Activated CD4-positive, alpha-beta T cell treated with anti-CD3 and anti-CD28 coated beads, Interleukin-2, amount 10 ng/mL, durations not matched to agents 7 days and 5 days (primary cell): ENCODE results near the gene RXFP4. TPM values are rescaled to one million over a fixed set of nuclear protein-coding genes. Genes with fewer than 3 reads are reported as not detected.
"Not testable (repeated sequence)": the region's sequence is repeated elsewhere in the genome, so short reads cannot be mapped to it uniquely, and the experiment has no call there.

Source experiments
- CTCF ChIA-PET: fragments of 350-600 bp; sonication (Branson Sonifier 250); formaldehyde crosslinking; loops from one replicate; lab custom pipeline; 2021; ENCODE audit warnings: antibody characterized with exemption; lab: Charles Lee
- POLR2A ChIA-PET: fragments of 350-600 bp; sonication (Branson Sonifier 250); formaldehyde crosslinking; loops from one replicate; lab custom pipeline; 2021; ENCODE audit warnings: antibody characterized with exemption; lab: Charles Lee
- DNase-seq: peaks from one replicate; pipeline ENCODE4 v3.0.0-alpha.2; 2020
- H3K27ac Mint-ChIP-seq: one replicate; pipeline ENCODE4 v1.8.0; 2021; ENCODE audit warnings: mild to moderate bottlenecking, moderate library complexity, mixed read lengths
- H3K27me3 Mint-ChIP-seq: one replicate; pipeline ENCODE4 v1.8.0; 2021; ENCODE audit warnings: mixed read lengths
- H3K36me3 Mint-ChIP-seq: one replicate; pipeline ENCODE4 v1.8.0; 2021; ENCODE audit warnings: low read depth, mixed read lengths
- H3K4me1 Mint-ChIP-seq: one replicate; pipeline ENCODE4 v1.8.0; 2021; ENCODE audit warnings: mixed read lengths
- H3K4me3 Mint-ChIP-seq: one replicate; pipeline ENCODE4 v1.8.0; 2021; ENCODE audit warnings: mild to moderate bottlenecking, moderate library complexity, mixed read lengths
- H3K9me3 Mint-ChIP-seq: one replicate; pipeline ENCODE4 v1.8.0; 2021; ENCODE audit warnings: mixed read lengths
- total RNA-seq, 2 experiments: library from RNA; stranded (reverse); gene quantifications; one replicate each; pipeline ENCODE4 v1.2.3, GENCODE V29; 2021

The RXFP4 gene
- total RNA-seq = not detected

DNA sequence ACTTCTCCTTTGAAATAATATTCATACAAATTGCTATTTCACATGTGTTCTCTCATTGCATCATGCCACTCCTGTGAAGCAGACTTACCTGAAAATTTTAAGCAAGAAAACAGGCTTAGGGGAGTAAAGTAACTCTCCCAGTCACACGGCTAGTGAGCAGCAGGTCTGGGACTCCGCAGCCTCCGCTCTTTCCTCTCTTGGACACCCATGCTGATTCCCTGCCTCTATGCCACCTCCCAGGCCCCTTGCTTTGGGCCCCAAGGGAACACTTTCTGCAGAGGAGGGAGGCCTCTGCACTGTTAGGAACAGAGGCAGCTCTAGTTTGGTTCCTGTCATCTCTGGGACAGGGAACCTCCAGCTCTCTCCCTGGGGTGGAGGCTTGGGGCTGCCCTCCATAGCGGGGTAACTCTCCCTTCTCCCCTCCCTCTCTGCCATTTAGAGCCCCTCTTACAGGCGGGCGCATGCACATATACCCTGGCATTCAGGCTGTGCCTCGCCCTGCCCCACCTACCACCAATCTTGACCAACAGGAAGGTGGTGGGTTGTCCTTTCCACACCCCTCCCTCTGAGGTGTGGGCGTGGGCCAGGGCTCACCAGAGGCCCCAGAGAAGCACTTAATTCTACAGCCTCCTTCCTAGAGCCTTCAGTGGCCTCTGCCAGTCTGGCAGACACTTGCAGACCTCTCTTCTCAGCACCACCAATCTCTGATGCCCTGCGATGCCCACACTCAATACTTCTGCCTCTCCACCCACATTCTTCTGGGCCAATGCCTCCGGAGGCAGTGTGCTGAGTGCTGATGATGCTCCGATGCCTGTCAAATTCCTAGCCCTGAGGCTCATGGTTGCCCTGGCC is at the start of gene RXFP4:
Gene RXFP4 (plus strand): TSS at position 646 of the 852 bp plus-strand sequence. CDS start 72 bp downstream, at position 718.
- Mint-ChIP-seq H3K4me1 (peaks cover 51% of the 10 kb centered on the region), H3K36me3 (peaks cover 11% of the 10 kb centered on the region), H3K9me3 (no peaks in the 10 kb centered on the region), H3K27me3 (no peaks in the 10 kb centered on the region), H3K4me3 (no peak within 1 kb of the TSS), H3K27ac (peak within 1 kb of the TSS; percentile 80)
- ChIA-PET POLR2A (no interaction called here), CTCF (interaction anchor here (1.0 to 5.7 kb wide), 4 partner anchors 10 to 125 kb away, joined by 3 to 33 read pairs (median 4); no protein-coding TSS in a partner anchor)
- DNase-seq = no peak

DNA sequence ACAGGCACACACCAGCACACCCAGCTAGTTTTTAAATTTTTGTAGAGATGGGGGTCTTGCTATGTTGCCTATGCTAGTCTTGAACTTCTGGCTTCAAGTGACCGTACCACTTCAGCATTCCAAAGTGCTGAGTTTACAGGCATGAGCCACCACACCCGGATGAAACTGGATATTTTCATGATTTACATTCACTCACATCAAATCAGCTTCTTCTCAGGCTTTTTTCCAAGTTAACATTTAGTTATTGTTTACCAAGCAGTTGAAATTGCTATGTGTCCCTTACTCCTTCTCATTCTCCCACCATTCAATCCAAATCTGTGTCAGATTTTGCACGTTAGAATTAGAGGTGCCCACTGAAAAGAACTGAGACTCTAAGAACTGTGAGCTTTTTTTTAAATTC is 48.6 kb upstream of the RXFP4 start:
- Mint-ChIP-seq H3K4me3 (no peak overlapping the region), H3K27me3 (no peaks in the 10 kb centered on the region), H3K4me1 (peaks cover 18% of the 10 kb centered on the region), H3K27ac (no peak overlapping the region), H3K9me3 (no peaks in the 10 kb centered on the region), H3K36me3 (peaks cover 12% of the 10 kb centered on the region)
- POLR2A ChIA-PET = no interaction called here
- CTCF ChIA-PET = interaction anchor here (0.8 to 1.6 kb wide), 4 partner anchors 12 to 32 kb away, joined by 3 to 5 read pairs (median 3); no protein-coding TSS in a partner anchor
- no peak for DNase-seq

DNA sequence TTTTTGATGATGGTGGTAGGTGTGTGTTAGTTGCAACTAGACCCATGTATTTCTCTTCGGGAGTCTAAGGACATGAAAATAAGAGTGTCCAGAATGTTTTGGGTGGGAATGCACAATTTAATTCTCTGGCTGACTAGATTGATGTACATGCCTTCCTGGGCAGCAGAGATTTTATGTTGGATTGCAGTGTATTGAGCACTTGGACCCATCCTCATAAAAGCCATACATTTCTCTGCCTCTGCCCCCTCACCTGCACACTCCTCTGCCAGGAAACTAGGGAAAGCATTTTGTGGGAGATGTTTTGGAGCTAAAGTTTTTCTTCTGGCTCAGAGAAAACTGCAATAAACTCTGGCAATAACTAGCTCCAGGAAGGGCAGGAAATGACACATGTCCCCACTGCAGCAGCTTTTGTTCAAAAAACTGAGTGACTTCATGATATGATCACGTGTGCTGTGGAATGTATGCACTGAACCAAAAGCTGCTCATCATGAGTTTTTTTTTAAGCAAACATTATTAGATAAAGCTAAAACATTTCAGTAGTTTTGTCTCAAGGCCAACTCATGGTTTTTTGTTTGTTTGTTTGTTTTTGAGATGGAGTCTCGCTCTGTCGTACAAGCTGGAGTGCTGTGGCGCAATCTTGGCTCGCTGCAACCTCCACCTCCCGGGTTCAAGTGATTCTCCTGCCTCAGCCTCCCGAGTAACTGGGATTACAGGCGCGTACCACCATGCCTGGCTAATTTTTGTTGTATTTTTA is 47.9 kb upstream of the RXFP4 start:
- Mint-ChIP-seq H3K36me3 (peaks cover 14% of the 10 kb centered on the region), H3K27ac (peak overlapping the region; percentile 83), H3K4me1 (peaks cover 19% of the 10 kb centered on the region), H3K27me3 (no peaks in the 10 kb centered on the region), H3K9me3 (no peaks in the 10 kb centered on the region), H3K4me3 (no peak overlapping the region)
- POLR2A ChIA-PET = interaction anchor here (0.5 to 0.6 kb wide), 3 partner anchors 78 to 938 kb away, joined by 3 to 5 read pairs (median 4); partner anchors contain the start of gene PBXIP1
- DNase-seq = peak; percentile 56
- CTCF ChIA-PET = interaction anchor here (0.7 to 1.6 kb wide), 5 partner anchors 11 to 32 kb away, joined by 3 to 5 read pairs (median 3); no protein-coding TSS in a partner anchor

GRCh38 chr1:155895617-155896016 is 45.8 kb upstream of the RXFP4 start:
- H3K36me3 Mint-ChIP-seq = peaks cover 32% of the 10 kb centered on the region
- not testable (repeated sequence) for H3K9me3 Mint-ChIP-seq, H3K4me3 Mint-ChIP-seq, H3K27me3 Mint-ChIP-seq, H3K27ac Mint-ChIP-seq, DNase-seq
- ChIA-PET CTCF (interaction anchor here (1.5 kb wide), 1 partner anchor 72 kb away, joined by 4 read pairs; no protein-coding TSS in a partner anchor), POLR2A (interaction anchor here (0.7 kb wide), 2 partner anchors 24 to 75 kb away, joined by 3 to 4 read pairs; no protein-coding TSS in a partner anchor)
- peaks cover 19% of the 10 kb centered on the region for H3K4me1 Mint-ChIP-seq

DNA sequence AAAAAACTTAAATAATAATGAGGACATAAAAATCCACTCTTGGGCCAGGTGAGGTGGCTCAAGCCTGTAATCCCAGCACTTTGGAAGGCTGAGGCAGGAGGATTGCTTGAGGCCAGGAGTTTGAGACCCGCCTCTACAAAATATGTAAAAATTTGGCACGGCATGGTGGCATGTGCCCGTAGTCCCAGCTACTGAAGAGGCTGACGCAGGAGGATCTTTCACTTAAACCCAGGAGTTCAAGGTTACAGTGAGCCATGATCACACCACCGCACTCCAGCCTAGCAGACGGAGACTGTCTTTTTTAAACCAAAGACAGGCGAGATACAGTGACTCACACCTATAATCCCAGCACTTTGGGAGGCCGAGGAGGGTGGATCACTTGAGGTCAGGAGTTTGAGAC is 45.0 kb upstream of the RXFP4 start:
- POLR2A ChIA-PET, H3K4me3 Mint-ChIP-seq, H3K9me3 Mint-ChIP-seq, H3K27ac Mint-ChIP-seq, H3K27me3 Mint-ChIP-seq, CTCF ChIA-PET, DNase-seq: not testable (repeated sequence)
- H3K4me1 Mint-ChIP-seq = peaks cover 19% of the 10 kb centered on the region
- peaks cover 37% of the 10 kb centered on the region for H3K36me3 Mint-ChIP-seq

GRCh38 chr1:155897746-155898145 is 43.7 kb upstream of the RXFP4 start:
- Mint-ChIP-seq H3K27ac (no peak overlapping the region), H3K36me3 (peaks cover 40% of the 10 kb centered on the region), H3K4me3 (no peak overlapping the region), H3K27me3 (no peaks in the 10 kb centered on the region), H3K9me3 (no peaks in the 10 kb centered on the region), H3K4me1 (peaks cover 18% of the 10 kb centered on the region)
- no peak for DNase-seq
- CTCF ChIA-PET = interaction anchor here (1.2 kb wide), 1 partner anchor 50 kb away, joined by 3 read pairs; no protein-coding TSS in a partner anchor
- POLR2A ChIA-PET = interaction anchor here (0.8 kb wide), 1 partner anchor 91 kb away, joined by 3 read pairs; no protein-coding TSS in a partner anchor

GRCh38 chr1:155898888-155899287 is 42.5 kb upstream of the RXFP4 start:
- POLR2A ChIA-PET = no interaction called here
- no peaks in the 10 kb centered on the region for H3K9me3 Mint-ChIP-seq
- H3K27ac Mint-ChIP-seq = no peak overlapping the region
- H3K4me1 Mint-ChIP-seq = peaks cover 7% of the 10 kb centered on the region
- peaks cover 40% of the 10 kb centered on the region for H3K36me3 Mint-ChIP-seq
- DNase-seq = no peak
- no peak overlapping the region for H3K4me3 Mint-ChIP-seq
- no peaks in the 10 kb centered on the region for H3K27me3 Mint-ChIP-seq
- CTCF ChIA-PET = interaction anchor here (1.2 kb wide), 1 partner anchor 51 kb away, joined by 3 read pairs; no protein-coding TSS in a partner anchor

GRCh38 chr1:155899683-155900082 is 41.8 kb upstream of the RXFP4 start:
- ChIA-PET CTCF (interaction anchor here (0.6 to 1.1 kb wide), 2 partner anchors 8 to 166 kb away, joined by 3 to 4 read pairs; no protein-coding TSS in a partner anchor), POLR2A (no interaction called here)
- no peak for DNase-seq
- H3K27me3 Mint-ChIP-seq = no peaks in the 10 kb centered on the region
- H3K9me3 Mint-ChIP-seq = no peaks in the 10 kb centered on the region
- H3K36me3 Mint-ChIP-seq = peaks cover 47% of the 10 kb centered on the region
- H3K27ac Mint-ChIP-seq = no peak overlapping the region
- H3K4me3 Mint-ChIP-seq = no peak overlapping the region
- H3K4me1 Mint-ChIP-seq = peaks cover 7% of the 10 kb centered on the region

GRCh38 chr1:155900161-155900560 is 41.3 kb upstream of the RXFP4 start:
- peaks cover 48% of the 10 kb centered on the region for H3K36me3 Mint-ChIP-seq
- POLR2A ChIA-PET = no interaction called here
- no peak overlapping the region for H3K27ac Mint-ChIP-seq

GRCh38 chr1:155904261-155904660 is 37.2 kb upstream of the RXFP4 start:
- Mint-ChIP-seq H3K4me1 (peaks cover 9% of the 10 kb centered on the region), H3K36me3 (peaks cover 41% of the 10 kb centered on the region), H3K9me3 (no peaks in the 10 kb centered on the region), H3K27me3 (no peaks in the 10 kb centered on the region), H3K4me3 (no peak overlapping the region), H3K27ac (no peak overlapping the region)
- ChIA-PET POLR2A (no interaction called here), CTCF (interaction anchor here (0.8 to 1.6 kb wide), 6 partner anchors 11 to 653 kb away, joined by 3 to 5 read pairs (median 3); no protein-coding TSS in a partner anchor)
- DNase-seq = no peak

More at GRCh38 chr1:155900161-155900560, 41.3 kb upstream of the RXFP4 start:
- Mint-ChIP-seq H3K9me3 (no peaks in the 10 kb centered on the region), H3K27me3 (no peaks in the 10 kb centered on the region), H3K4me1 (peaks cover 7% of the 10 kb centered on the region), H3K4me3 (no peak overlapping the region)
- CTCF ChIA-PET = interaction anchor here (0.6 to 1.1 kb wide), 2 partner anchors 9 to 166 kb away, joined by 3 to 4 read pairs; no protein-coding TSS in a partner anchor
- DNase-seq = no peak

GRCh38 chr1:155909894-155910293 is 31.5 kb upstream of the RXFP4 start:
- H3K27ac Mint-ChIP-seq = peak overlapping the region; percentile 95
- H3K4me3 Mint-ChIP-seq = peak overlapping the region; percentile 98
- ChIA-PET POLR2A (no interaction called here), CTCF (interaction anchor here (0.6 kb wide), 1 partner anchor 130 kb away, joined by 4 read pairs; no protein-coding TSS in a partner anchor)
- no peaks in the 10 kb centered on the region for H3K9me3 Mint-ChIP-seq
- no peaks in the 10 kb centered on the region for H3K27me3 Mint-ChIP-seq
- H3K36me3 Mint-ChIP-seq = peaks cover 44% of the 10 kb centered on the region
- no peak for DNase-seq
- peaks cover 30% of the 10 kb centered on the region for H3K4me1 Mint-ChIP-seq

DNA sequence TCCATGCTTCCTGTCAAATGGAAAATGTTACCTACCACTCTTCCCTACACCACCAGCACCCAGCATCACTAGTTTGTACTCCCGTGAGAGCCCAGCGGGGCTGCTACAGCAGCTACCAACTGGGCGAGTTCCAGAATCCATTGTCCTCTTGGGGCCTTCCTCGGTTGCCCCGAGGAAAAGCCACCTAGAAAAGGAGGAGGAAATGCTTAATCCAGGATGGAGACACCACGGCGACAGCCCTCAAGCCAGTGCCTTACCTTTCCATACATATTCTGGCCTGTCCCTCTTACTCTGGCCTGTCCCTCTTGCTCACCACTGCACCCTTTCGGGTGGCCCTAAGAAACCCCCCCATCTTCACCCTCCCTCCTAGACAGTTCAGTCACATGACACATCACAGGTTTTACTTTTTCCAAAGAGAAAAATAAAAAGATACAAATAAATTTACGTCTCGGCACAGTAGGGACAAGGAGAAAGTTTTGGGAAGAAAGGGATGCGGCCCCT is 30.8 kb upstream of the RXFP4 start:
- H3K9me3 Mint-ChIP-seq = no peaks in the 10 kb centered on the region
- POLR2A ChIA-PET = no interaction called here
- DNase-seq = no peak

More for the DNA sequence above, 30.8 kb upstream of the RXFP4 start:
- H3K27ac Mint-ChIP-seq = peak overlapping the region; percentile 95
- peak overlapping the region; percentile 98 for H3K4me3 Mint-ChIP-seq
- H3K27me3 Mint-ChIP-seq = no peaks in the 10 kb centered on the region
- H3K4me1 Mint-ChIP-seq = peaks cover 30% of the 10 kb centered on the region
- CTCF ChIA-PET = no interaction called here
- H3K36me3 Mint-ChIP-seq = peaks cover 48% of the 10 kb centered on the region
